CD8-positive, alpha-beta memory T cell (primary cell): ENCODE results near the gene ST6GALNAC1. TPM values are rescaled to one million over a fixed set of nuclear protein-coding genes. Genes with fewer than 3 reads are reported as not detected.
"Not testable (repeated sequence)": the region's sequence is repeated elsewhere in the genome, so short reads cannot be mapped to it uniquely, and the experiment has no call there.

Source experiments
- CTCF ChIA-PET: fragments of 350-600 bp; sonication (Branson Sonifier 250); formaldehyde crosslinking; loops from one replicate; lab custom pipeline; 2021; ENCODE audit warnings: antibody characterized with exemption; lab: Charles Lee
- POLR2A ChIA-PET: fragments of 350-600 bp; sonication (Branson Sonifier 250); formaldehyde crosslinking; loops from one replicate; lab custom pipeline; 2021; ENCODE audit warnings: antibody characterized with exemption; lab: Charles Lee
- DNase-seq, 5 donors: peaks; one replicate each; pipeline versions ENCODE4 v3.0.0 to v3.0.0-alpha.2; 2020 to 2022; ENCODE audit warnings: mixed read lengths in 1 of 5
- H3K27ac ChIP-seq: one replicate; pipeline ENCODE4 v1.7.0; 2013; ENCODE audit warnings: low read depth, mild to moderate bottlenecking, low read length, moderate library complexity
- H3K27me3 ChIP-seq: 2 replicates; pipeline ENCODE4 v1.7.0; 2013; ENCODE audit warnings: low read length, mild to moderate bottlenecking; ENCODE audit not compliant: insufficient read depth, poor library complexity, severe bottlenecking
- H3K36me3 ChIP-seq: 2 replicates; pipeline ENCODE4 v1.7.0; 2013; ENCODE audit warnings: mild to moderate bottlenecking, low read length, moderate library complexity; ENCODE audit not compliant: insufficient read depth
- H3K4me1 ChIP-seq: 2 replicates; pipeline ENCODE4 v1.7.0; 2013; ENCODE audit warnings: mild to moderate bottlenecking, low read length, moderate library complexity; ENCODE audit not compliant: insufficient read depth
- H3K4me3 ChIP-seq: 2 replicates; pipeline ENCODE4 v1.7.0; 2013; ENCODE audit warnings: mild to moderate bottlenecking, low read length
- H3K9me3 ChIP-seq: 2 replicates; pipeline ENCODE4 v1.7.0; 2013; ENCODE audit warnings: mild to moderate bottlenecking, low read length
- H3K27ac Mint-ChIP-seq, 8 donors: one replicate each; pipeline ENCODE4 v1.8.0; 2020 to 2021; ENCODE audit warnings: mixed read lengths in 8 of 8, mild to moderate bottlenecking in 6 of 8, inconsistent platforms in 3 of 8, moderate library complexity in 3 of 8
- H3K27me3 Mint-ChIP-seq, 2 donors: one replicate each; pipeline ENCODE4 v1.8.0; 2020 to 2021; ENCODE audit warnings: mixed read lengths in 2 of 2, mild to moderate bottlenecking in 1 of 2, moderate library complexity in 1 of 2
- H3K36me3 Mint-ChIP-seq, 3 donors: one replicate each; pipeline ENCODE4 v1.8.0; 2020 to 2021; ENCODE audit warnings: mixed read lengths in 3 of 3, inconsistent platforms in 1 of 3, mild to moderate bottlenecking in 1 of 3
- H3K4me1 Mint-ChIP-seq, 3 donors: one replicate each; pipeline ENCODE4 v1.8.0; 2020 to 2021; ENCODE audit warnings: mixed read lengths in 3 of 3, inconsistent platforms in 1 of 3, mild to moderate bottlenecking in 1 of 3
- H3K4me3 Mint-ChIP-seq, 7 donors: one replicate each; pipeline ENCODE4 v1.8.0; 2020 to 2021; ENCODE audit warnings: mixed read lengths in 7 of 7, mild to moderate bottlenecking in 6 of 7, moderate library complexity in 4 of 7, inconsistent platforms in 2 of 7
- H3K9me3 Mint-ChIP-seq, 5 donors: one replicate each; pipeline ENCODE4 v1.8.0; 2020 to 2022; ENCODE audit warnings: mixed read lengths in 5 of 5, mild to moderate bottlenecking in 3 of 5, moderate library complexity in 2 of 5, inconsistent platforms in 1 of 5
- polyA plus RNA-seq: library from polyadenylated mRNA; unstranded; fragments of 300-500 nt; fragmentation: Illumina TruSeq; gene quantifications from one replicate; pipeline ENCODE4 v1.2.3, GENCODE V29; 2021
- total RNA-seq, 2 experiments: library from RNA; stranded (reverse); gene quantifications; one replicate each; pipeline ENCODE4 v1.2.3, GENCODE V29; 2021

ST6GALNAC1 gene
- total and polyA plus RNA-seq, 3 experiments from 2014 or later: 0.28 to 0.46 TPM; not detected in 1

- no peak overlapping the region for H3K4me3 Mint-ChIP-seq
- peaks cover 3 to 9% (median 6%) of the 10 kb centered on the region in 3 donors for H3K4me1 Mint-ChIP-seq
- no peaks in the 10 kb centered on the region for H3K36me3 Mint-ChIP-seq
- no peaks in the 10 kb centered on the region for H3K27me3 Mint-ChIP-seq
- ChIA-PET CTCF (interaction anchor here (0.7 to 1.3 kb wide), 2 partner anchors 8 to 160 kb away, joined by 3 read pairs; no protein-coding TSS in a partner anchor), POLR2A (no interaction called here)
- Histone ChIP-seq H3K4me3 (no peak overlapping the region), H3K27ac (no peak overlapping the region), H3K4me1 (no peaks in the 10 kb centered on the region), H3K36me3 (no peaks in the 10 kb centered on the region), H3K27me3 (no peaks in the 10 kb centered on the region), H3K9me3 (no peaks in the 10 kb centered on the region)
- no peaks in the 10 kb centered on the region for H3K9me3 Mint-ChIP-seq
- peak overlapping the region in 2 of 8 donors; percentile 18 to 54 for H3K27ac Mint-ChIP-seq
- no peak for DNase-seq
These were observed 25.7 kb downstream of the ST6GALNAC1 start for GRCh38 chr17:76617838-76618237.

GRCh38 chr17:76614912-76615617 is 28.5 kb downstream of the ST6GALNAC1 start:
- Histone ChIP-seq H3K4me3 (no peak overlapping the region), H3K4me1 (no peaks in the 10 kb centered on the region), H3K27me3 (no peaks in the 10 kb centered on the region), H3K36me3 (no peaks in the 10 kb centered on the region), H3K9me3 (no peaks in the 10 kb centered on the region), H3K27ac (no peak overlapping the region)
- no peak overlapping the region for H3K4me3 Mint-ChIP-seq
- no peaks in the 10 kb centered on the region for H3K36me3 Mint-ChIP-seq
- CTCF ChIA-PET: interaction anchor here (0.7 to 1.2 kb wide), 4 partner anchors 9 to 124 kb away, joined by 3 to 4 read pairs (median 4); no protein-coding TSS in a partner anchor
- no peaks in the 10 kb centered on the region for H3K9me3 Mint-ChIP-seq
- H3K27me3 Mint-ChIP-seq: peaks cover 0 to 5% of the 10 kb centered on the region in 2 donors
- no peak overlapping the region for H3K27ac Mint-ChIP-seq
- POLR2A ChIA-PET: interaction anchor here (0.6 kb wide), 1 partner anchor 71 kb away, joined by 3 read pairs; no protein-coding TSS in a partner anchor
- no peak for DNase-seq
- H3K4me1 Mint-ChIP-seq: peaks cover 3 to 9% (median 6%) of the 10 kb centered on the region in 3 donors

DNA sequence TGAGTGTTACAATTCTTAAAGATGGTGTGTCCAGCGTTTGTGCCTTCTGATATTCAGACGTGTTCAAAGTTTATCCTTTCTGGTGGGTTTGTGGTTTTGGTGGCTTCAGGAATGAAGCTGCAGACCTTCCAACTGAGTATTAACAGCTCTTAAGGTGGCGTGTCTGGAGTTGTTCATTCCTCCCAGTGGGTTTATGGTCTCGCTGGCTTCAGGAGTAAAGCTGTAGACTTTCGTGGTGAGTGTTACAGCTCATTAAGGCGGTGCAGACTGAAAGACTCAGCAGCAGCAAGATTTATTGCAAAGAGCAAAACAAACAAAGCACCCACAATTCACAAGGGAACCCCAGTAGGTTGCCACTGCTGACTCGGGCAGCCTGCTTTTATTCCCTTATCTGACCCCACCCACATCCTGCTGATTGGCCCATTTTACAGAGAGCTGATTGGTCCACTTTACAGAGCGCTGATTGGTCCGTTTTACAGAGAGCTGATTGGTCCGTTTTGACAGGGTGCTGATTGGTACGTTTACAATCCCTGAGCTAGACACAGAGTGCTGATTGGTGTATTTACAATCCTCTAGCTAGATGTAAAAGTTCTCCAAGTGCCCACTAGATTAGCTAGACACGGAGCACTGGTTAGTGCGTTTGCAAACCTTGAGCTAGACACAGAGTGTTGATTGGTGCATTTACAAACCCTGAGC is 29.3 kb downstream of the ST6GALNAC1 start:
- peak overlapping the region in 1 of 7 donors; percentile 23 for H3K4me3 Mint-ChIP-seq
- H3K36me3 Mint-ChIP-seq, H3K36me3 ChIP-seq, H3K27me3 ChIP-seq, H3K27me3 Mint-ChIP-seq, H3K9me3 ChIP-seq, H3K4me1 Mint-ChIP-seq, DNase-seq, H3K4me1 ChIP-seq, POLR2A ChIA-PET, H3K4me3 ChIP-seq, H3K9me3 Mint-ChIP-seq, H3K27ac ChIP-seq: not testable (repeated sequence)
- peak overlapping the region in 4 of 8 donors; percentile 17 to 60 (median 40) for H3K27ac Mint-ChIP-seq
- CTCF ChIA-PET: interaction anchor here (1.2 kb wide), 1 partner anchor 10 kb away, joined by 4 read pairs; no protein-coding TSS in a partner anchor

DNA sequence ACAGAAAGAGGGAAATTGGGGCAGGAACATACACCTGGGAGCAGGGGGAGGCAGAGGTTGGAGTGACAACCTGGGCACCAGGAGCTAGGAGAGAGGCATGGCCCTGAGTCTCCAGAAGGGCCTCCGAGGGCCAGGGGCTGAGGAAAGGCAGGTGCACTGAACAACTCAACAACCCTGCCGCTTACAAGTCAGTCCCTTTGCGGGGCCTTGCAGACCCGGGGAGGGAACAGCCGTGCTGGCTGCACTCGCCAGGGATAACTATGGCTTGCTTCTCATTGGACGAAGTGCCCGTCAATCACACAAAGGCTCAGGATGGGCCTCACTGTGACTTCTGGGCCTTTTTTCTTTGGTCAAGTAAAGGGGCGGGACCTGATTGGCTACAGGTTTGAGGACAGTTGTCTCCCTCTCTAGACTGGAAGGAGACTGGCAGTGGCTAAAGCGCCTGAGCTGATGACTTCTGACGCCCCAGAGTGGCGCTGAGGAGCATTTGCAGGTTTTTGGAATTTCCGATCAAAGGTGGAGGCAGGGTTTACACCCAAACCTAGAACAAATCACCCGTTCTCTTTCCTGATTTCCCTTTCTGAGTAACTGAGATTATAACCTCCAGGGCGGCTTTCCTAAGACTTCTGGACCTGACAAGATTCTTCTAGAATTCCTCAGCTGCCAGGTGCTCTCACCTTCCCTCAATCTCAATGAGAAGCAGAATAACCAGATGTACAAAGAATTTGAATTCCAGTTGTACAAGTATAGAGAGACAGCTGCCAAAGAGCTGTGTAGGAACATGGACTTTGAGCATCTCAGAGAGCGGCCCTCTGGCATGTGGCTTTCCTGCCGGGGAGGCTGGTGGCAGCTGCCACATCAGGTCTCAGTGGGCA is 30.3 kb downstream of the ST6GALNAC1 start:
- Mint-ChIP-seq H3K36me3 (no peaks in the 10 kb centered on the region), H3K4me1 (peaks cover 3 to 9% (median 6%) of the 10 kb centered on the region in 3 donors), H3K27me3 (peaks cover 0 to 5% of the 10 kb centered on the region in 2 donors), H3K9me3 (no peaks in the 10 kb centered on the region), H3K4me3 (no peak overlapping the region), H3K27ac (peak overlapping the region in 3 of 8 donors; percentile 15 to 55 (median 42))
- ChIA-PET CTCF (interaction anchor here (1.2 to 1.8 kb wide), 4 partner anchors 11 to 90 kb away, joined by 4 to 8 read pairs (median 4); no protein-coding TSS in a partner anchor), POLR2A (no interaction called here)
- no peak overlapping the region for H3K4me3 ChIP-seq
- no peak overlapping the region for H3K27ac ChIP-seq
- H3K4me1 ChIP-seq: no peaks in the 10 kb centered on the region
- no peaks in the 10 kb centered on the region for H3K27me3 ChIP-seq
- no peaks in the 10 kb centered on the region for H3K9me3 ChIP-seq
- DNase-seq: no peak
- H3K36me3 ChIP-seq: no peaks in the 10 kb centered on the region

DNA sequence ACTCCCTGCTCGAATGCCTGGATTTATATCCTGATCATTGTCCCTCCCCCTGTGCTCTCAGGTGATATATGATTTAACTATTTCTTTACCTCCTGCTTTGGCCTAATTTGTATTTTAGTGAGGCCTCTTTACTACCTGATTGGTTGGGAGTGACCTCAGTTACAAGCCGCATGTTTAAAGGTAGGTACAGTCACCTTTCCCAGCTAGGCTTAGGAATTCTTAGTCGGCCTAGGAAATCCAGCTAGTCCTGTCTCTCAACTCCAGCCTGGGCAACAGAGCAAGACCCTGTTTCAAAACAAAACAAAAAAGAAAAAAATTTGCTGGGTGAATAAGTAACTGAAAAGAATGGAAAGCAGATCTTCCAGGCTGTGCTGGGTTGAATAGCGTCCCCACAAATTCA is 31.1 kb downstream of the ST6GALNAC1 start:
- Mint-ChIP-seq H3K4me3 (no peak overlapping the region), H3K36me3 (no peaks in the 10 kb centered on the region), H3K9me3 (no peaks in the 10 kb centered on the region), H3K27me3 (peaks cover 0 to 5% of the 10 kb centered on the region in 2 donors), H3K4me1 (peaks cover 3 to 9% (median 6%) of the 10 kb centered on the region in 3 donors), H3K27ac (peak overlapping the region in 2 of 8 donors; percentile 15 to 55)
- DNase-seq: no peak
- Histone ChIP-seq H3K36me3 (no peaks in the 10 kb centered on the region), H3K4me3 (no peak overlapping the region), H3K27ac (no peak overlapping the region), H3K4me1 (no peaks in the 10 kb centered on the region), H3K27me3 (no peaks in the 10 kb centered on the region), H3K9me3 (no peaks in the 10 kb centered on the region)
- ChIA-PET CTCF (interaction anchor here (1.5 to 1.8 kb wide), 3 partner anchors 12 to 89 kb away, joined by 4 to 8 read pairs (median 5); no protein-coding TSS in a partner anchor), POLR2A (no interaction called here)

DNA sequence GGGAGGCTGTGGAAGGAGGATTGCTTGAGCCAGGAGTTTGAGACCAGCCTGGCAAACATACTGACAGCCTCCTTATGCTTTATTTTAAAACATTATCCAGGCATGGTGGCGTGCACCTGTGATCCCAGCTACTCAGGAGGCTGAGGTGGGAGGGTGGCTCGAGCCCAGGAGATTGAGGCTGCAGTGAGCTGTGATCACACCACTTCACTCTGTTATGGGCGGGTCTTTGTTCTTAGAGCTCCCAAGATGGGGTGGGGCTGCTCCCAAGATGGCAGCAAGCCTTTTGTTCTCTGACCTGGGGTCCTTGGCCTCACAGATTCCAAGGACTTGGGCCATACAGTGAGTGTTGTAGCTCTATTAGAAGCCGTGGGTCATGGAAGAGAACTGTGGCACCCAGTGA is 31.8 kb downstream of the ST6GALNAC1 start:
- Mint-ChIP-seq H3K4me3 (no peak overlapping the region), H3K36me3 (no peaks in the 10 kb centered on the region), H3K27ac (peak overlapping the region in 1 of 8 donors; percentile 19), H3K27me3 (peaks cover 0 to 5% of the 10 kb centered on the region in 2 donors), H3K9me3 (no peaks in the 10 kb centered on the region), H3K4me1 (peaks cover 3 to 9% (median 6%) of the 10 kb centered on the region in 3 donors)
- DNase-seq: no peak
- Histone ChIP-seq H3K4me1 (no peaks in the 10 kb centered on the region), H3K36me3 (no peaks in the 10 kb centered on the region), H3K4me3 (no peak overlapping the region), H3K27me3 (no peaks in the 10 kb centered on the region), H3K27ac (no peak overlapping the region), H3K9me3 (no peaks in the 10 kb centered on the region)
- POLR2A ChIA-PET: no interaction called here
- CTCF ChIA-PET: interaction anchor here (1.5 to 1.8 kb wide), 3 partner anchors 12 to 88 kb away, joined by 4 to 8 read pairs (median 5); no protein-coding TSS in a partner anchor

DNA sequence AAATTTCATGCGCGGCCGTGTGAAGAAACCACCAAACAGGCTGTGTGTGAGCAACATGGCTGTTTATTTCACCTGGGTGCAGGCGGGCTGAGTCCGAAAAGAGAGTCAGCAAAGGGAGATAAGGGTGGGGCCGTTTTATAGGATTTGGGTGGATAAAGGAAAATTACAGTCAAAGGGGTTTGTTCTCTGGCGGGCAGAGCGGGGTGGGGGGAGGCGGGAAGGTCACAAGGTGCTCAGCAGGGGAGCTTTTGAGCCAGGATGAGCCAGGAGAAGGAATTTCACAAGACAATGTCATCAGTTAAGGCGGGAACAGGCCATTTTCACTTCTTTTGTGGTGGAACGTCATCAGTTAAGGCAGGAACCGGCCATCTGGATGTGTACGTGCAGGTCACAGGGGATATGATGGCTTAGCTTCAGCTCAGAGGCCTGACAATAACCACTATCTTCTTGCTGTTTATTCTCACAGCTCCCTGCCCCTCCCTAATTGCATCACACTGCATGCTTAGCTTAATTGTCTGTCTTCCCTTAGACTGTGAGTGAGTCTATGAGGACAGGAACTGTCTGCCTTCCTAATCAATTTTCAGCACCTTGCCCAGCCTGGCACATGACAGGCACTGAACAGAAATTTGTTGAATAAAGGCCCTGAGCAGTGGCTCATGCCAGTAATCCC is 32.3 kb downstream of the ST6GALNAC1 start:
- H3K9me3 Mint-ChIP-seq, H3K27me3 Mint-ChIP-seq, H3K27ac ChIP-seq, H3K36me3 ChIP-seq, H3K36me3 Mint-ChIP-seq, H3K4me1 Mint-ChIP-seq, DNase-seq, H3K27me3 ChIP-seq, H3K4me3 ChIP-seq, H3K4me1 ChIP-seq, H3K9me3 ChIP-seq, H3K27ac Mint-ChIP-seq, POLR2A ChIA-PET: not testable (repeated sequence)
- CTCF ChIA-PET: interaction anchor here (1.5 to 1.8 kb wide), 3 partner anchors 13 to 88 kb away, joined by 4 to 8 read pairs (median 5); no protein-coding TSS in a partner anchor
- H3K4me3 Mint-ChIP-seq: peak overlapping the region in 1 of 7 donors; percentile 28
